GM18907 (cell line): Measurements from ENCODE around the gene ITPRIPL2.

ENCODE experiments used
- ATAC-seq: cut with Tn5 transposase; IDR thresholded peaks from one replicate; pipeline ENCODE4 v1.9.1; 2021; ENCODE audit warnings: mild to moderate bottlenecking, moderate library complexity; ENCODE audit not compliant: unreplicated experiment

ITPRIPL2 gene

GRCh38 chr16:19093631-19094541, 19.9 kb upstream of the ITPRIPL2 start:
- no peak for ATAC-seq

DNA sequence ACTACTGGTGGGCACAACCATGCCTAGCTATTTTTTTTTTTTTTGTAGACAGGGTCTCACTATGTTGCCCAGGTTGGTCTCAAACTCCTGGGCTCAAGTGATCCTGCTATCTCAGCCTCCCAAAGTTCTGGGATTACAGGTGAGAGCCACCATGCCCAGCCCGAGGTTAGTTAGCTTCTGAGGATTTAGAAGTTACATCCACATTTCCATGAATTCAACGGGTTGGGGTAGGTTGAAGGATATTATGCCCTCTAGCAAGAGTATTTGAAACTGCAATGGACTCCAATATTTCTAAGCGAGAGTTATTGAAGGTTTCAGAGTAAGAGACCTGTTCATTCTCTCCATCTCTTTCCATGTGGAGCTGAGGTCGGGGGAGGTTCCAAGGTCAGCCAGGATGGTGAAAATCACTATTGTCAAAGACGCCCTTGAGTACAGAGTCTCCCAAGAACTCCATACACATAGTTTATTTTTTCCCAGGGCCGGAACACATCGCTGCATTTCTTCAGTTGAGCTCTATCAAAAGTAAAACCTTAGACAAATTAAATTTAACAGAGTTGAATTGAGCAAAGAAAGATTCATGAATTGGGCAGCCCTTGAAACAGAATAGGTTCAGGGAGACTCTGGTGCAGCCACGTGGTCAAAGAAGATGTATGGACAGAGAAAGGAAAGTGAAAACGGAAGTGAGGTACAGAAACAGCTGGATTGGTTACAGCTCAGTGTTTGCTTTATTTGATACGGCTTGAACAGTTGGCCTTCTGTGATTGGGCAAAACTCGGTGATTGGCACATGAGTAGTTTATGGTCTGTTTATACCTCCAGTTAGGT, 19.0 kb upstream of the ITPRIPL2 start:
- no peak for ATAC-seq

GRCh38 chr16:19095654-19096053, 18.1 kb upstream of the ITPRIPL2 start:
- ATAC-seq, result no peak

DNA sequence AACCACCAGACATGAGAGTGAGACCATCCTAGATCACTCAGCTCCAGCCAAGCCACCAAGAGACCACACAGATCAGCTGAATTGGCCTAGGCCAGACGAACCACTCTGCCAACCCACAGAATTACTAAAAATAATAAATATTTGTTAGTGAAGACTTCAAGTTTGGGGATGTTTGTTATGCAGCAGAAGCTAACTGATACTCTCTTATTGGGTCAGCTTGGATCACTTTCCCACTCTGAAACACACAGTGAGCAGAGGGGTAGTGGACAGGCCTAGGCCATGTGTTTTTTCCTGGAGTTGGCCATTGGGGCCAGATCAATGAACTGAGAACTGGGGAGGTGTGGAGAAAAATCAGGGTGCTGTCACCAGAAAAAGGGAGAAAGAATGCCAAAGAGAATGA, 15.6 kb upstream of the ITPRIPL2 start:
- no peak for ATAC-seq

- no peak for ATAC-seq
Measured at GRCh38 chr16:19102187-19102872, 11.4 kb upstream of the ITPRIPL2 start.

GRCh38 chr16:19104607-19105006, 9.2 kb upstream of the ITPRIPL2 start:
- ATAC-seq, result no peak

- no peak for ATAC-seq
Measured at GRCh38 chr16:19105131-19105530, 8.6 kb upstream of the ITPRIPL2 start.

- ATAC-seq, result no peak
Measured at GRCh38 chr16:19105891-19106624, 7.7 kb upstream of the ITPRIPL2 start.

DNA sequence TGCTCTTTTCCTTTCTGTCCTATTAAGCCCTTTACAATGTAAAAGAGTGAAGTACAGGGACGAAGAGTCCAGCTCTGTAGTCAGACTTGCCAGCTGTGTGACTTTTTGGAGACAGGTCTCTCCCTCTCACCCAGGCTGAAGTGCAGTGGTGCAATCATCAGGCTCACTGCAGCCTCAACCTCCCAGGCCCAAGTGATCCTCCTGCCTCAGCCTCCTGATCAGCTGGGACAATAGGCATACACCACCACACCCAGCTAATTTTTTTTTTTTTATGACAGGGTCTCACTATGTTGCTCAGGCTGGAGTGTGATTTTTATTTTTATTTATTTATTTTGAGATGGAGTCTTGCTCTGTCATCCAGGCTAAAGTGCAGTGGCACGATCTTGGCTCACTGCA, 7.1 kb upstream of the ITPRIPL2 start:
- ATAC-seq, result no peak

DNA sequence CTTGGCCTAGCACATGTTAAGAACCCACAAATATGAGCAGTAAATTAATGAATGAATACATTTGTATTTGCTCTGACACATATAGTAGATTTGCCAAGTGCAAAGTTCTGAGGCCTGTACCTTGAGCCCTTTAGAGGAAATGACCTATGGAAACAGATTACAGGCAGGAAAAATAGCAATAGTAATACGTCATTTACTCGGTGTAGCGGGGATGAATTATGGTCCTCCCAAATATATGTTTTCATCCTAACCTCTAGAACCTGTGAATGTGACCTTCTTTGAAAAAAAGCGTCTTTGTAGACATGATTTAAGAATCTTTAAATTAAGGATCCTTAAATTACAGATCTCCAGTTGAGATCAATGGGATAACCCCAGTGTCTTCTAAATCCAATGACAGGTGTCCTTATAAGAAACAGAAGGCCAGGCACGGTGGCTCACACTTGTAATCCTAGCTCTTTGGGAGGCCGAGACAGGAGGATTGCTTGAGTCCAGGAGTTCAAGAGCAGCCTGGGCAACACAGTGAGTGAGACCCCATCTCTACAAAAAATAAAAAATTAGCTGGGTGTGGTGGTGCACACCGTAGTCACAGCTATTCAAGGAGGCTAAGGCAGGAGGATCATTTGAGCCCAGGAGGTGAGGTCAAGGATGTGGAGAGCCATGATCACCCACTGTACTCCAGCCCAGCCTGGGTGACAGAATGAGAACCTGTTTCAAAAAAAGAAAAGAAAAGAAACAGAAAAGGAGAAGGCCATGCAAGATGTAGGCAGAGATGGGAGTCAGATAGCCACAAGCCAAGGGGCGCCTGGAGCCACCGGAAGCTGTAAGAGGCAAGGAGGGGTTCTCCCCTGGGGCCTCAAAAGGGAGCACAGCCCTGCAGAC, 5.1 kb upstream of the ITPRIPL2 start:
- ATAC-seq, result no peak

DNA sequence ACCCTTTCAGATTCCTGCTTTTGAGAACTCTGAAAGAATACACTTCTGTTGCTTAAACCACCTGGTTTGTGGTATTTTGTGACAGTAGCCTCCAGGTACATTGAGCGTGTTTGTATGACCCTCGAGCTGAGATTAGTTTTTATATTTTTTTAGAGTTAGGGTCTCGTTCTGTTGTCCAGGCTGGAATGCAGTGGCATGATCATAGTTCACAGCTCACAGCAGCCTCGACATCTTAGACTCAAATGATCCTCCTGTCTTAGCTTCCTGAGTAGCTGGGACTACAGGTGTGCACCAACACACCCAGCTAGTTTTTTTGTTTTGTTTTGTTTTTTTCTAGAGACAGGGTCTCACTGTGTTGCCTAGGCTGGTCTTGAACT, 4.5 kb upstream of the ITPRIPL2 start:
- no peak for ATAC-seq

DNA sequence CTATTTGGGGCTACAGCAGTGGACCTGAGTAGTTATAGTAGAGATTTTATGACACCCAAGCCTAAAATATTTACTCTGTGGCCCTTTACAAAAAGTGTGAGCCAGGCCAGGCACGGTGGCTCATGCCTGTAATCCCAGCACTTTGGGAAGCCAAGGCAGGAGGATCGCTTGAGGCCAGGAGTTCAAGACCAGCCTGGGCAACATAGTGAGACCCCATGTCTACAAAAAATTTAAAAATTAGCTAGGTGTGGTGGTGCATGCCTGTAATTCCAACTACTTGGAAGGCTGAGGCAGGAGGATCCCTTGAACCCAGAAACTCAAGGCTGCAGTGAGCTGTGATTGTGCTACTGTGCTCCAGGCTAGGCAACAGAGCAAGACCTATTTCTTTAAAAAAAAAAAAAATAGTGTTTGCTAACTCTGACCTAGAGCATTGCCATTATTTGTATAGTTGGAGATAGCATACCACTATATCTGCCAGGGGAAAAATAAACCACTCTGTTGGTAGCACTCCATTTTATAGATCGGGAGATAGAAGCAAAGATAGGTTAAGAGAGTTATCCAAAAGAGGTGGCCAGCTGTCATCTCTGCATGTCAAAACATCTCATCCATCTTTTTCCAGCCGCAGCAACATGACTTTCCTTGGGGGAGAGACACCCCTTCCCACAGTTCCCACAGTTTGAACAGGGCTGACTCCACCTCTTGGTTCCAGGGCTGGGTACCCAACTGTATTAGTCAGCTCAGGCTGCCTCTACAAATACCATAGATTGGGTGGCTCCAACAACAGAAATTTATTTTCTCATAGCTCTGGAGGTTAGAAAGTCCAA, 3.0 kb upstream of the ITPRIPL2 start:
- no peak for ATAC-seq

- ATAC-seq, result no peak
Measured at GRCh38 chr16:19112099-19112407, 1.7 kb upstream of the ITPRIPL2 start.

DNA sequence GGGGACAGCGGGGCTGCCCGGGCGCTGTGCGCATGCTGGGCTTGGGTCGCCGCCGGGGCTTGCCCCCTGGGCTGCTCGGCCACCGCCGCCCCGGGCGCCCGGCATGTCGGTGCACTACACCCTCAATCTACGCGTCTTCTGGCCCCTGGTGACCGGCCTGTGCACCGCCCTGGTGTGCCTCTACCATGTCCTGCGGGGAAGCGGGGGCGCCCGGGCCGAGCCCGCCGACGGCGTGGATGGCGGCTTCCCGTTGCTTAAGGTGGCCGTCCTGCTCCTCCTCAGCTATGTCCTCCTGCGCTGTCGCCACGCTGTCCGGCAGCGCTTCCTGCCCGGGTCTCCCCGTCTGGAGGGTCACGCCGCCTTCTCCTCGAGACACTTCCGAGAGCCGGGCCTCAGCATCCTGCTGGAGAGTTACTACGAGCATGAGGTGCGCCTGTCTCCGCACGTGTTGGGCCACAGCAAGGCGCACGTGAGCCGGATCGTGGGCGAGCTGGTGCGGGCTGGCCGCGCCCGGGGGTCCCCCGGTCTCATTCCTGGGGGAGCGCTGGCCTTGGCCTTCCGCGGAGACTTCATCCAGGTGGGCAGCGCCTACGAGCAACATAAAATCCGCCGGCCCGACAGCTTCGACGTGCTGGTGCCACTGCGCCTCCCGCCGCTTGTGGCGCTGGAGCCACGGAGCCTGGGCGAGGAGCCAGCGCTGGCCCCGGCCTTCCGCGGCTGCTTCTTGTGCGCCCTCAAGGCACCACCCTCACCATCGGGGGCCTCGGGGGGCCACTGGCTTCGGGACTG, 789 bp downstream of the ITPRIPL2 start:
- ATAC-seq, result no peak

- ATAC-seq, result no peak
Measured at GRCh38 chr16:19115148-19116021, 1.6 kb downstream of the ITPRIPL2 start.

DNA sequence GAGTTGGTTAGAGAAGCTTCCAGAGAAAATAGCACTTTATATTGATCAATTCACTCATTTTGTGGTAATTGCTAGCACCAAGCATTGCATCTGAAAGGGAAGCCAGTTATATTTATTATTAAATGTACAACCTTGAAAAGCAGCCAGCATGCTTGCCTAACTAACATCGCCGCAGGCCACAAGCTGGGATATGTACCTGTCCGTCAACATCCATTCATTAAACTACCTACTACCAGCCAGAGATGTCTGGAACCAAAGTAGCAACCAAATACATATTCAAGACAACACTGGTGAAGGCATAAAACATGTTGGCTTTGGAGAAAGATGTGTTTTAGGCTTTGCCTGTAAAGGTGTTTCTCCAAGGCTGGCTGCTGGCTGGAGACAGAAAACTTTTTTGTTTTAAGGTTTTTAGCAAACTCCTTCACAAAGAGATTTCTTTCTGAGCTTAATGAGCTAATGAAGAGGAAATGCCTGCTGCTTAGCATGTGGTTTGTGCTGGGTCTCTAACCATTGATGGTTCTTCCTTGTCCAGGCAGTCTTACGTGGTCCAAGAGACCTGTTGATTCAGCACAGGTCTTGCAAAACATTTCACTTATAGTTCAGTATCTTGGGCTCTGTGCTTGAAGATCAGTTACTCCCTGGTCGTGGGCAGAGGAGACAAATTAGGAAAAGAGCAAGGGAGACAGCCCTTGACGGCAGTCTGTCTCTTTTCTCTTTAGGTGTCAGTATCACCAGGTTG, 3.1 kb downstream of the ITPRIPL2 start:
- no peak for ATAC-seq
